HepG2 (cell line): ENCODE data around the gene PRR15L.

Source experiments
- ARID3A ChIP-seq: IDR thresholded peaks from 2 replicates; pipeline ENCODE4 v1.6.1; 2012; ENCODE audit warnings: low read depth, low read length, improper control_type of control experiment
- CREB3 ChIP-seq: sonication (generic); formaldehyde crosslinking; IDR thresholded peaks from 2 replicates; pipeline ENCODE4 v1.5.0; 2020; ENCODE audit warnings: missing genetic modification reagents
- CTCF ChIP-seq: sonication (generic); formaldehyde crosslinking; IDR thresholded peaks from 2 replicates; pipeline ENCODE4 v1.5.0; 2020; ENCODE audit warnings: mild to moderate bottlenecking, missing genetic modification reagents, moderate library complexity
- FLYWCH1 ChIP-seq: sonication (generic); formaldehyde crosslinking; IDR thresholded peaks from 2 replicates; pipeline ENCODE4 v1.8.1; 2023; ENCODE audit warnings: mild to moderate bottlenecking, missing genetic modification reagents
- KLF16 ChIP-seq, 2 experiments: sonication (generic) in 1 of 2; formaldehyde crosslinking in 1 of 2; IDR thresholded peaks; 2 replicates each; pipeline versions ENCODE4 v1.6.1 to v1.8.0; 2016 to 2023; ENCODE audit warnings: missing genetic modification reagents in 2 of 2, missing compliant biosample characterization in 1 of 2
- PAWR ChIP-seq: sonication (generic); formaldehyde crosslinking; IDR thresholded peaks from 2 replicates; pipeline ENCODE4 v1.4.0; 2020; ENCODE audit warnings: missing genetic modification reagents, mild to moderate bottlenecking, borderline replicate concordance
- PCBP2 ChIP-seq: fragments of 200-400 bp; formaldehyde crosslinking; optimal IDR thresholded peaks from 2 replicates; pipeline ENCODE3; 2018; ENCODE audit warnings: low read length, low read depth; ENCODE audit not compliant: poor library complexity, severe bottlenecking
- ZNF10 ChIP-seq: sonication (generic); formaldehyde crosslinking; IDR thresholded peaks from 2 replicates; pipeline ENCODE4 v1.4.0; 2020; ENCODE audit warnings: mild to moderate bottlenecking, low read depth, missing genetic modification reagents, borderline replicate concordance
- ZNF382 ChIP-seq: sonication (generic); formaldehyde crosslinking; IDR thresholded peaks from 2 replicates; pipeline ENCODE4 v1.5.0; 2020; ENCODE audit warnings: missing genetic modification reagents, mild to moderate bottlenecking, borderline replicate concordance
- ZNF788 ChIP-seq: sonication (generic); formaldehyde crosslinking; IDR thresholded peaks from 2 replicates; pipeline ENCODE4 v1.5.0; 2020; ENCODE audit warnings: mild to moderate bottlenecking, missing genetic modification reagents, borderline replicate concordance

GRCh38 chr17:47973541-47973940 lies 15.9 kb upstream of the PRR15L start:
- no peak for TF ChIP-seq ZNF10 (CRISPR knock-in tag)
- TF ChIP-seq ZNF382 (CRISPR knock-in tag) = no peak
- TF ChIP-seq PCBP2 = no peak
- no peak for TF ChIP-seq PAWR (CRISPR knock-in tag)
- no peak for TF ChIP-seq ARID3A
- no peak for TF ChIP-seq ZNF788
- TF ChIP-seq KLF16 (CRISPR knock-in tag; IDR thresholded peaks at IDR 0.05) = no peak
- no peak for TF ChIP-seq CTCF
- no peak for TF ChIP-seq FLYWCH1 (CRISPR knock-in tag)
- no peak for TF ChIP-seq CREB3 (CRISPR knock-in tag)
